NCI-H2171 (cell line): ENCODE measurements around the gene CILP.
"Not testable (repeated sequence)": the region's sequence is repeated elsewhere in the genome, so short reads cannot be mapped to it uniquely, and the experiment has no call there.

Experiments used
- DNase-seq: peaks from one replicate; lab custom pipeline; 2025; lab: John Stamatoyannopoulos, UW

The CILP gene, protein sequence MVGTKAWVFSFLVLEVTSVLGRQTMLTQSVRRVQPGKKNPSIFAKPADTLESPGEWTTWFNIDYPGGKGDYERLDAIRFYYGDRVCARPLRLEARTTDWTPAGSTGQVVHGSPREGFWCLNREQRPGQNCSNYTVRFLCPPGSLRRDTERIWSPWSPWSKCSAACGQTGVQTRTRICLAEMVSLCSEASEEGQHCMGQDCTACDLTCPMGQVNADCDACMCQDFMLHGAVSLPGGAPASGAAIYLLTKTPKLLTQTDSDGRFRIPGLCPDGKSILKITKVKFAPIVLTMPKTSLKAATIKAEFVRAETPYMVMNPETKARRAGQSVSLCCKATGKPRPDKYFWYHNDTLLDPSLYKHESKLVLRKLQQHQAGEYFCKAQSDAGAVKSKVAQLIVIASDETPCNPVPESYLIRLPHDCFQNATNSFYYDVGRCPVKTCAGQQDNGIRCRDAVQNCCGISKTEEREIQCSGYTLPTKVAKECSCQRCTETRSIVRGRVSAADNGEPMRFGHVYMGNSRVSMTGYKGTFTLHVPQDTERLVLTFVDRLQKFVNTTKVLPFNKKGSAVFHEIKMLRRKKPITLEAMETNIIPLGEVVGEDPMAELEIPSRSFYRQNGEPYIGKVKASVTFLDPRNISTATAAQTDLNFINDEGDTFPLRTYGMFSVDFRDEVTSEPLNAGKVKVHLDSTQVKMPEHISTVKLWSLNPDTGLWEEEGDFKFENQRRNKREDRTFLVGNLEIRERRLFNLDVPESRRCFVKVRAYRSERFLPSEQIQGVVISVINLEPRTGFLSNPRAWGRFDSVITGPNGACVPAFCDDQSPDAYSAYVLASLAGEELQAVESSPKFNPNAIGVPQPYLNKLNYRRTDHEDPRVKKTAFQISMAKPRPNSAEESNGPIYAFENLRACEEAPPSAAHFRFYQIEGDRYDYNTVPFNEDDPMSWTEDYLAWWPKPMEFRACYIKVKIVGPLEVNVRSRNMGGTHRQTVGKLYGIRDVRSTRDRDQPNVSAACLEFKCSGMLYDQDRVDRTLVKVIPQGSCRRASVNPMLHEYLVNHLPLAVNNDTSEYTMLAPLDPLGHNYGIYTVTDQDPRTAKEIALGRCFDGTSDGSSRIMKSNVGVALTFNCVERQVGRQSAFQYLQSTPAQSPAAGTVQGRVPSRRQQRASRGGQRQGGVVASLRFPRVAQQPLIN

DNA sequence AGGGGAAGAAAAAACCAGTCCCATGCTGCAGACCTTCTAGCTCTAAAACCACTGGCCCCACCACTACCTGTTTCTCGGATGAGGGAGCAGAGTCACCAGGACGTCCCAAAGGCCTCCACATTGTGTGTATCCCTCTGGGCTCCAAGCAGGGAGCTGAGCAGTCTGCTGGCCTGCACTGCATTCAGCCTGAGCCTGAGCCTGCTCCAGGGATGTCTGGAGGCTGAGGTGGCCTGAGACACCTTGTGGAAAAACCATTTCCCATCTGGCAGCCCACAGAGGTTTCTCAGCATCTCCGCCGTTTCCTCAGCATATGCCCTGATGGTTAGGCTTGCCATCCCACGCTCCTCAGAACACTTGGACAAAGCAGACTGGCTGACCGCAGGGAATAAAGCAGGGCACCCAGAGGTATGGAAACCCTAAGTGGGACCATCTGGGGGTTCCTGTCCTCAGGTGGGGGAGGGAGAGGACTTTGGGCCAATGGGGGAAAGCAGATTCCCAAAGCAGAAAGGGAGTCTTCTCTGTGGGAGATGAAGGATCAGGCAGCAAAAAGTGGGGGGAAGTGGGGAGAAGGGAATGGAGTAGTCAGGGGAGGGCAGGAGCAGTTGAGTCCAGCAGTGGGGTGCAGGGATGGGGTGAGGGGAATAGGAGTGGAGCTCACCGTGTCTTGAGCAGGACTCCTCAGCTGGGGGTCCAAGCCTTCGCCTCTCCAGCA is at the start of gene CILP:
Gene CILP (minus strand): TSS at position 704 of the 712 bp plus-strand sequence. CDS start 1,718 bp downstream, outside the sequence.
- no peak for DNase-seq

DNA sequence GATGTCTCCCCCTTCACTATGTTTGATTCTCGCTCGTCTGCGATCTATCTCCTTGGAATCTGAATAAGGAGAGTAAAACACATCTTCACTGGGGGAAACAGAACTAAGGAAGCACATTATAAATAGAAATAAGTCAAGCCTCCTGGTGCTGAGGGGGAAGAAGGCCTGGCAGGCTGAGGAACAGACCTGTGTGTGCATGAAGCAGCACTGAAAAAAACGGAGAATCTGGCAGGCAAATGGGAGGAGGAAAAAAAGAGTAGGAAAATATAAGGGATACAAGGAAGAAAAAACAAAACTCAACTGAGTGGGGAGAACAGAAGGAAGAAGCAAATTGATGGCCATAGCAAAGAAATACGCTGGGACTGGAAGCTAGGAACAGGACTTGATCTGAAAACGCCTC is 49.7 kb upstream of the CILP start:
- DNase-seq: no peak

DNA sequence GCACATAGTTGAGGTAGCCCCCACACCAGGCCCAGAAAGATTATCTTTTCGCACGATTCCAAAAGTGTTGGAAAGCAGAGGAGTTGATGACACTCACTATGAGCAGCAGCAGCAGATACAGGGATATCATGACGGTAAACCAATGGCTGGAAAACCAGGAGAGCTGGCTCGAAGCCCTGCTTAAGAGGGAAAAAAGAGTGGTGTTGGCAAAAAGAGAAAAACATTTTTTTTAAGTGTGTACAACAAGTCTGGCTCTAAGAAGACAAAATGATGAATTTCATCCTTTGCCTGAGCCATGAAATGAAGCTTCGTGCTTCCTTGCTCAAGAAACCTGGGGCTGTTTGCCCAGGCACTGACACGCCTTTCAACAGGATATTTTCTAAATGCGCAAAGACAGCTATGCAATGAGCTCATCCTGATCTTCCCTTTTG is 48.1 kb upstream of the CILP start:
- no peak for DNase-seq

DNA sequence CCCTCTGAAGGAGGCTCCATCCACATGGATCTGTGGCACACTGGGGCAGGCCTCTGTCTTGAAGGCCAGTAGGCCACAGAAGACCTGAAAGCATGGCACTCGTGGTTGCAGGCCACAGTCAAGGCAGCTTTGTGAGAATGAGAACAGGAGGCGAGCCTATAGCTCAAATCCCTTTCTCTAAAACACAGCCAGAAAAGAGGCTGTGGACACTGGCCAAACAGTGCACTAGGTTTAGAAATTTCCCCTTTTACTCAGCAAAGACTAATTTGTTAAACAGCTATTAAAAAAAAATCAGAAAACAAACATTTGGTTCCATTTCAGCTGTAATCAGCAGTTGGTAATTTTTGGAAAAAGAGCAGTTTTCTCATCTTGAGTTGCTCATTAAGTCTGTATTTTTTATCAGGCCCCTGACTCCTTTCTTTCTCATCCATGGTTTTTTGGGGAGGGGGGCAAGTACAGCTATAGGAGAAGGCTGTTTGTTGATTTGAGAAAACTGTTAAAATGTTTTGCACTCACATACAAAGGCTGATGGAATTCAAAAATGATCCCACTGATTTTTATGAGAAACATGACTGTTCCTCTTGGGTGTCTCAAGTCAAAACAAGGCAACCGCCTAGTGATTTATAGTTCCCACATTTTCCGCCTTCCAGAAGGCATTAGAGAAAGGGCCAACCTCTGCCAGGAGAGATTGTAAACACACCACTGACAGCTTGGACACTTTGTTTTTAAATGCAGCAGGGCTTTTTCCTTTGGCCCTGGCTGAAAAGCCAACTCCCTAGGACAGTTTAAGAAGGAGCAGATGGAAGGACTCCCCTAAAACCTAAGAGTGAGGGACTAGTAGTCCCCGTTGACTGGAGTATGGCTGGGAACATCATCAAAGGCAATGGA is 47.3 kb upstream of the CILP start:
- no peak for DNase-seq

DNA sequence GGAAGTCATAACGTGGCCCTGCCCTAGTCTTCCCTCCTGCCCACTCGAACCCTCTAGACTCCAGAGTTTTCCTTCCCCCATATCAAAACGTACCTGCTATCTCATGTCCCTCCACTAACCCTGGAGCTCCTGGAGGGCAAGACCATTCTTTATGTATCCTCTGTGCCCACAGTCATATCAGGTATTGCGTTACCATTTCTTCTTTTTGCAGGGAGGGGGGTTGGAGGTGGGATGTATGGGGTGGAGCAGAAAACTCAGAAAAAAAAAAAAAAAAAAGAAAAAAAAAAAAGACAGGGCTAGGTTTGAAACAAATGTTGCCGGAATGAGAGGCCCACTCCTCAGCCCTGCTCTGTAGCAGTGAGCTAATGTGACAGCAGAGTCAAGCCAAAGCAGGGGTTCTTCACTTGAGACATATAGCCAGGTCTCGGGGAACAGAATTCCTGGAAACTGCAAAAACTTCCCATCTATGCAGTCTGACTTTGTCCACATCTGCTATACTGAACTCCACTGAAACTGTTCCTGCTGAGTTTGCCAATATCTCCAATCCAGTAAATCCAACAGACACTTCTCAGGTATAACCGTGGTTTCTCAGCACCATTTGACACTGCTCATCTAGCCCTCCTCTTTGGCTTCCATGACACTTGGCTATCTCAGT is 44.3 kb upstream of the CILP start:
- DNase-seq: no peak

DNA sequence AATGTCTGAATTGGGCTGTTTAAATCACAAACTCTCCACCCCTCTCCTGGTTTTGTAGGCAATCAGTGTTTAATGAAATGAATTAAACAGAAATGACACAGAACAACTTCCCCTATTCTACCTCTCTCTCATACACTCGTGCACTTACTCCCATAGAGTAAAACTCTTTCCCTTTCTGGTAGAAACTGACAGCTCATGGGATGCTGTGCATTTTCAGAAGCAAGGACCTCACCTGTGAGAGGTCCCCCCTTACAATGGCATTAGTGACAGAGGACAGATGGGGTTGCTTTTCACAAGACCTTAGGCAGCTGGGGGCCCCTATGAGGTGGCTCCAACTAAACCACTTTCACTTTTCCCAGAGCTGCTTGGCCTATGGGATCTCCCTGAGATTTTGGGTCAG is 43.5 kb upstream of the CILP start:
- DNase-seq: no peak

DNA sequence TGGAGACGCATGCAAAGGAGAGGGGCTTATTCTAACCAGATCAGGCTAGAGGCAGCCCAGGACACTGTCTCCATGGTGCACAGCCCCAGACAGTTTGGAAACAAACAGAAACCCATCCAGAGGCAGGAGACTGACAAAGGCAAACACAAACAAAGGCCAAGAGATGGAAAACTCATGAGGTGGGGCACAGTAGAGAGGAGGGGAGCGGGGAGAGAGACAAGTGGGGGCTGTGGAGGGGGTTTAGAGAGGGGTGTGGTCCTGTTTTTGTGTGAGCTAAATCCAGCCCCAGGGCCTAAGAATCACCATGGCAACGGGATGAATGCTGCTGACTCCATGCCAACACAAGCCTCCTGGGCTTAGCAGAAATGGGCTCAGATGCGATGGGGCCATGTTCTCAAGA is 43.1 kb upstream of the CILP start:
- no peak for DNase-seq

DNA sequence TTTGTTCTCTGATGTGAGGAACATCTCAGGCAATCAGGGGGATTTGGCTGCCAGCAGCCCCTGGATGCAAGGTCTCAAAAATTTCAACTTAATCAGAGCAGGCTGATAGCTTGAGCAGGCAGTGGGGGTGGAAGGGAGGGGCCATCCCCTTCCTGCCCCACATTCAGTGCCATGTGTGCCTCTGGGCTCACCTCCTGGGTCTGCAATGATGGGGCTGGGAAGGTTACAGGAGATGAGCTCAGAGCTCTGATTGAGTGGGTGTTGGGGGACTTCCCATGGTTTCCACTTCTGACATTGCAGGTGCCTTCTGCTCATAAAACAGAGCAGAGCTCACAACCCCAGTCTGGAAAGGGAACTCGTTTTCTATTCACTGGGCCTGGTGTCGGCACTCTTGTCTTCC is 38.4 kb upstream of the CILP start:
- DNase-seq: no peak

DNA sequence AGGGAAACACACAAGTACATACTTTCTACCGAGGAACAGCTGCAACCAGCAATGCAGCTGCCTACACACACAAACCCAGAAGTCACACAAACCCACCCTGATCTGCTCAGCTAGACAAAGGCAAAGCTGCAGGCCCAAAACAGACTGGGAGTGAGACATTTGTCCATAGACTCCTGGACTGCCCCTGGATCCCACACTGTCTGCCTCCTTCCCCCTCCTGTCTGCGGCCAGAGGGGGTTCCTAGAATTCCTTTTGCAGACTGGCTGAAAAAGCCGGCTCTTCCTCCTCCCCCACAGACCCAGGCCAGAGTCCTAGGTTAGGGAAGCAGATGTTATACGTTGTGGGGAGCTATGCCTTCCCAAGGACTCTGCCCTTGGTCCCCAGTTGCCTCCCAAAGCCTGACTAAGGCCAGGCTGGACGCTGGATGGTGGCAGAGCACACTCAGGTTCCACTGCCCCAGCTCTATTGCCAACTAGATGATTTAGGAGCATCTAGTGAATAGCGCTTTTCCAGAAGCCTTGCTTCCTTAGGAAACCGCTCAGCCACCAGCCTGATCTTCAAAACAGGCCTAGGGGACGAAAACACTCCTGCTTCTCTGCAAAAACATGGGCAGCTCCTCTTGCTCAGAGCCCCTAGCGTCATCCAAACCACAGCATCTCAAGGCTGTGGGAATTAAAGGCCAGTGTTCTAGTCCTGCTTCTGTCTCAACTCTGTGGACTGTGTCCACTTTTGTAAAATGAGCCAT is 37.4 kb upstream of the CILP start:
- no peak for DNase-seq

DNA sequence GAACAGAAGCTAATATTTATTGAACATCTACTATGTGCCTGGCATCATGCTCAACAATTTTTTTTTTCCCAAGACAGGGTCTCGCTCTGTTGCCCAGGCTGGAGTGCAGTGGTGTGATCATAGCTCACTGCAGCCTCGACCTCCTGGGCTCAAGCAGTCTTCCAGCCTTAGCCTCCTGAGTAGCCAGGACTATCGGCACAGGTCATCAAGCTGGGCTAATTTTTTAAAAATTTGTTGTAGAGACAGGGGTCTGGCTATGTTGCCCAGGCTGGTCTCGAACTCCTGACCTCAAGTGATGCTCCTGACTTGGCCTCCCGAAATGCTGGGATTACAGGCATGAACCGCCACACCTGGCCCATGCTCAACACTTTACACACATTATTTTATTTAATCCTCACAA is 35.7 kb upstream of the CILP start:
- DNase-seq: no peak

DNA sequence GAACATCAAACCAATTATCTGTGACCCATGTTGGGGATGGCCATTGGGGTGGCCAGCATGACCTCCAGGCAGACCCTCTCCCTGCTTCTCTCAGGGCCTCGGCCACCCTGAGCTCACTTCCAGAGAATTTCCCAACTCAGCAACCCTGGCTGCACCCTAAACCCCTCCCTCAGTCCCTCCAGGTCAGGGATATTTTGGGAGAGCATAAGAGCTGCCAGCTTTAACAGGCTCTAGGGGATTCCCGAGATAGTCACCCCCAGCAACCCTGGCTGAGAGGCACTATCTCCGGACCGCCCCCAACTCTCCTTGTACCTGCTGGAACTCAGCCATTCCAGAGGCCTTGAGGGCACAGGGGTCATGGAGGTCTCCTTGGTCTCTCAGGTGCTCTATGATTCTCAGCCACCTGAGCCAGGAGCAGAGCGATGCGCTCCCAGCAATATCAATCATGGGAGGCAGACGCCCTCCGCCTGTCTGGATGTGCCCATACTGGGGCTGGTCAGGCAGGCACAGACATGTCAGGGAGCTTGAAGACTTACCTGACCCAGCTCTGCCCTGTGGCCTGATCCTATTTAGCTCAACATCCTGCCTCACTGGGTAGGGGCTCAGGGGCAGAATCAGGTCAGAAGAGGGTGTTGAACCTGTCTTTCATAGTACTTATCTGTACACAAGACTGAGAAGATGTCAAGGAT is 34.9 kb upstream of the CILP start:
- no peak for DNase-seq

DNA sequence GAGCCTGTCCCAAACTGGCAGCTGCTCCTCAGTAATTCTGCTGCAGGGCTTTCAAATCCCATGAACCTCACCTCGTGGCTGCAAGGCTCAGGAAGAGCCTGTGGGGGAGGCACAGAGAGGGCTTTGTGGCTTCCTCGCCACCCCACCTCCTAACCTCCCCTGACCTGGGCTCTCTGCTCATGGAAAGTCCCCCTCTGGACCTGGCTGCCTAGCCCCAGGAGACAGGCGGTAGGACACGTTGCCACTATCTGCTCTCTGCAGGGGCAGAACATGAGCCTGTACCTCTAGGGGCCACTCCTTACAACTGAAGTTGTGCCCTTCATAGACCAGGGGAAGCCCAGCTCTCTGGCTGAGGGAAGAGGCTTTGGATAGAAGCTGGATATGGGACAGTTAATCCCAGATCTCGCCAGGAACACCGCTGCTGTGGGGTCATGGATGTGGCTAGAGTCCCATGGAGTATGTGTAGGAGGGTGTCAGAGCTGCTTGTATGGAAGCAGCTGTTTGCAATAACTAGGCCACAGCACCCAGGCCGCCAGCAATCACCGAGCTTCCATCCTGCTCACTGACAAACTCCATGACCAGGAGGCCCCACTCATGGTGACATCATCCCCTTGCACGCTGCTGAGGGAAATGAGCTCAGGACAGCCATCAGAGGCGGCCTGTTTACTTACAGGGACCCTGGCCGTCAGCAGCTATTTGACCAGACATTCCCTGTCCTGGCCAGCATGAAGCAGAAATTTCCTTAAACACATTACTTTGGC is 34.0 kb upstream of the CILP start:
- DNase-seq: no peak

DNA sequence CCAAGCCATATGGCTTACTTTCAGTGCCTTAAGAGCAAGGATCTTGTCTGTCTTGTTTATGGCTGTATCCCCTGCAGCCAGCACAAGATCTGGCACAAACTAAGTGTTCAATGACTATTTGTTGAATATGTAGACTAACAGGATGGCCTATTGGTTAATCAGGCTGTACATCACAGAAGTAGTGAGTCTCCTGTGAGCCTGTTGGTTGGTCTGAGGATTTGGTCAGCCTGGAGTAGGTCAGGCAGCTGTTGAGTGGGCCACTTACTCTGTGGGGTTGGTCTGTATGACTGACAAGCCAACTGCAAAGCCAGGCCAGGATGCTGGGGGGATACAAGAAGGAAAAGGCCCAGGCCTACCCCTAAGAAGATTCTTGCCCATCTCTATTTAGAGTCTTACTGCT is 33.4 kb upstream of the CILP start:
- DNase-seq: no peak

DNA sequence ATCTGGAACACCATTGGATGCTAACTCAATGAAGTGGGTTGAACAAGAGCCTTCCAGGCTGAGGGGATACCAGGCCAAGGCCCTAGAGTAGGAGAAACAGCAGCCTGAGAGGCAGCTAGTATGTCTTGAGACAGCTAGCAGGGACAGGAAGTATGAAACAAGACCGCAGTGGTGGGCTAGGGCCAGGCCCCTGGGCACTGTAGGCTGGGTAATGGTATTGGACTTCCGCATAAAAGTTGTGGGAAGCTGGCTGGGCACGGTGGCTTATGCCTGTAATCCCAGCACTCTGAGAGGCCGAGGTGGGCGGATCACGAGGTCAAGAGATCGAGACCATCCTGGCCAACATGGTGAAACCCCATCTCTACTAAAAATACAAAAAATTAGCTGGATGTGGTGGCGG is 25.2 kb upstream of the CILP start:
- DNase-seq: not testable (repeated sequence)

DNA sequence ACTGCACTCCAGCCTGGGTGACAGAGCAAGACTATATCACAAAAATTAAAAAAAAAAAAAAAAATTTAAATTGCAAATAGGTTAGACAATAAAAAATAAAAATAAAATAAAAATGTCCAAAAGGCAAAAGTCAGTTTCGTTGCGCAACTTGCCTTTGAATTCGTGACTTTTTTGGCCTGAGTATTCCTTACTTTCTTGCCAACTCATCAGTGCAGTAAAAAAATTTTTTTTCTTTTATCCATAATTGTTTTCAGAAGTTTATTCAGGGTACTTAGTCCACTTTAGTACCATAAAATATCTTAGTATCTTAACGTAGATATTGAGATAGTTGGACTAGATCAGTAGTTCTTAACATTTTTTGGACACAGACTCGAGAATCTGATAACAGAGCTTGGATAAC is 22.4 kb upstream of the CILP start:
- DNase-seq: no peak

DNA sequence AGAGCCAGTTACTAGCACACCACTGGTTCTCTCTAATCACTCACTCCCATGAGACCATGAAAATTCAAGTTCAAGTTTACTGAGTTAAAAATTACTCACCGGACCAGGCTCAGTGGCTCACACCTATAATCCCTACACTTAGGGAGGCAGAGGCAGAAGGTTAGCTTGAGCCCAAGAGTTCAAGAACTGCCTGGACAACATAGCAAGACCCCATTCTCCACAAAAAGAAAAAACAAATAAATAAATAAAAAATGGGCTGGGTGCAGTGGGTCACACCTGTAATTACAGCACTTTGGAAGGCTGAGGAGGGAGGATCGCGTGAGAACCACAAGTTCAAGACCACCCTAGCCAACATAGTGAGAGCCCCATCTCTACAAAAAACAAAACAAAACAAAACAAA is 21.2 kb upstream of the CILP start:
- DNase-seq: no peak

DNA sequence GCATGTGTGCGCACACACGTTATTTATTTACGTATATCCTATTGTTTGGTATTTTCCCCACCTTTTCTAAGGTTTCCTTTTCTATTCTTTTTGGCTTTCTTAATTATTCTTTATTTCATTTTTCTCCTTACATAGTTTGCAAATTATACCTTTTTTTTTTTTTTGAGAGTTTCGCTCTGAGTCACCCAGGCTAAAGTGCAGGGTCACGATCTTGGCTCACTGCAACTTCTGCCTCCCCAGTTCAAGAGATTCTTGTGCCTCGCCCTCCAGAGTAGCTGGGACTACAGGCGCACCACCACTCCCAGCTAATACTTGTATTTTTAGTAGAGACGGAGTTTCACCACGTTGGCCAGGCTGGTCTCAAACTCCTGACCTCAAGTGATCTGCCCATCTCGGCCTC is 20.0 kb upstream of the CILP start:
- no peak for DNase-seq

DNA sequence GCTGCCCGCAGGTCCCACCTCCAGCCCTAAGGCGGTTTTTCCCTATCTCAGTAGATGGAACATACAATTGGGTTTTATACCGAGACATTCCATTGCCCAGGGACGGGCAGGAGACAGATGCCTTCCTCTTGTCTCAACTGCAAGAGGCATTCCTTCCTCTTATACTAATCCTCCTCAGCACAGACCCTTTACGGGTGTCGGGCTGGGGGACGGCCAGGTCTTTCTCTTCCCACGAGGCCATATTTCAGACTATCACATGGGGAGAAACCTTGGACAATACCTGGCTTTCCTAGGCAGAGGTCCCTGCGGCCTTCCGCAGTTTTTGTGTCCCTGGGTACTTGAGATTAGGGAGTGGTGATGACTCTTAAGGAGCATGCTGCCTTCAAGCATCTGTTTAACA is 15.6 kb upstream of the CILP start:
- not testable (repeated sequence) for DNase-seq
